Tibial nerve (tissue), 4 donors: ENCODE measurements around the gene USHBP1.

Source experiments
- CTCF ChIP-seq, 5 experiments: fragments of 200-600 bp in 3 of 5; fragments of 450-650 bp in 2 of 5; sonication (generic) in 3 of 5; IDR thresholded peaks; one replicate each; pipeline ENCODE4 v1.5.1; 2016 to 2019; ENCODE audit warnings: antibody characterized with exemption in 5 of 5, mild to moderate bottlenecking in 3 of 5, moderate library complexity in 2 of 5
- EP300 ChIP-seq, 2 donors: sonication (generic); formaldehyde crosslinking; IDR thresholded peaks; one replicate each; pipeline ENCODE4 v1.6.1; 2017; ENCODE audit warnings: antibody characterized with exemption in 2 of 2, mild to moderate bottlenecking in 1 of 2
- POLR2A ChIP-seq, 2 donors: fragments of 450-650 bp; IDR thresholded peaks; one replicate each; pipeline ENCODE4 v1.6.1; 2017; ENCODE audit warnings: antibody characterized with exemption in 2 of 2, mild to moderate bottlenecking in 2 of 2, moderate library complexity in 2 of 2

- no peak for TF ChIP-seq POLR2A (IDR thresholded peaks at IDR 0.05)
- no peak for TF ChIP-seq CTCF (IDR thresholded peaks at IDR 0.05)
- no peak for TF ChIP-seq EP300 (IDR thresholded peaks at IDR 0.05)
These were observed 61.8 kb downstream of the USHBP1 start for GRCh38 chr19:17202713-17203112.
